Gastrocnemius medialis (tissue), 4 donors: ENCODE results near the gene EPB41L4B. TPM values are rescaled to one million over a fixed set of nuclear protein-coding genes. Genes with fewer than 3 reads are reported as not detected.

ENCODE experiments used
- ATAC-seq, 2 donors: fragments of 150-250 bp; one replicate each; pipeline ENCODE4 v1.9.1; 2016
- DNase-seq, 2 donors: peaks; one replicate each; pipeline ENCODE4 v3.0.0-alpha.2; 2019
- H3K27ac ChIP-seq, 4 donors: fragments of 200-600 bp; sonication (generic); 1 replicate in 1 of 4; 2 replicates in 3 of 4; pipeline ENCODE4 v1.5.1; 2016 to 2018; ENCODE audit warnings: mild to moderate bottlenecking in 2 of 4, moderate library complexity in 1 of 4
- H3K27me3 ChIP-seq, 3 donors: fragments of 200-600 bp; sonication (generic) in 2 of 3; 1 replicate in 1 of 3; 2 replicates in 2 of 3; pipeline versions ENCODE4 v1.5.1 to v1.6.0; 2016 to 2019; ENCODE audit warnings: mild to moderate bottlenecking in 1 of 3, moderate library complexity in 1 of 3
- H3K36me3 ChIP-seq, 2 donors: fragments of 200-600 bp; sonication (generic) in 1 of 2; one replicate each; pipeline ENCODE4 v1.5.1; 2017 to 2018
- H3K4me1 ChIP-seq, 2 donors: fragments of 200-600 bp; sonication (generic) in 1 of 2; one replicate each; pipeline ENCODE4 v1.5.1; 2016 to 2017; ENCODE audit warnings: mild to moderate bottlenecking in 2 of 2
- H3K4me3 ChIP-seq, 4 donors: fragments of 200-600 bp; sonication (generic) in 3 of 4; 1 replicate in 1 of 4; 2 replicates in 3 of 4; pipeline ENCODE4 v1.5.1; 2016 to 2019; ENCODE audit warnings: mild to moderate bottlenecking in 2 of 4
- H3K9me3 ChIP-seq, 3 donors: fragments of 200-600 bp; sonication (generic) in 2 of 3; 1 replicate in 1 of 3; 2 replicates in 2 of 3; pipeline ENCODE4 v1.5.1; 2016 to 2019
- POLR2A ChIP-seq, 2 donors: fragments of 450-650 bp; IDR thresholded peaks; one replicate each; pipeline ENCODE4 v1.6.1; 2017; ENCODE audit warnings: antibody characterized with exemption in 2 of 2, mild to moderate bottlenecking in 2 of 2, moderate library complexity in 2 of 2
- in situ Hi-C, 4 donors: fragments of 200-750 bp; cut with MboI; loops; one replicate each; pipeline versions ENCODE4 v1.15.0 to v1.8.0; 2017; ENCODE audit warnings: low sequenced_read_pairs in 4 of 4
- intact Hi-C: fragments of 100-400 bp; cut with DNase I; formaldehyde crosslinking; loops from one replicate; pipeline ENCODE4 v1.15.1; 2023; ENCODE audit warnings: low total_unique reads
- total RNA-seq, 4 donors: library from RNA; depleted of rRNA; stranded (reverse); fragments of >200 nt; gene quantifications; one replicate each; pipeline versions ENCODE4 v1.1.0 to v1.2.3, GENCODE V29; 2016
- TF ChIP-seq, protein P1 (sequence below), 5 experiments: fragments of 450-650 bp in 3 of 5; fragments of 200-600 bp in 2 of 5; sonication (generic) in 2 of 5; IDR thresholded peaks in 4 of 5; conservative IDR thresholded peaks in 1 of 5; 1 replicate in 4 of 5; 2 replicates in 1 of 5; pipeline ENCODE4 v1.5.1; 2016 to 2019; ENCODE audit warnings: antibody characterized with exemption in 5 of 5, mild to moderate bottlenecking in 3 of 5, moderate library complexity in 3 of 5

Gene EPB41L4B
- total RNA-seq, 4 donors from 2014 or later: 3.8 to 6.9 (median 6.1) TPM

- H3K27ac ChIP-seq: no peak overlapping the region
- no peaks in the 10 kb centered on the region for H3K27me3 ChIP-seq
- no peak for DNase-seq
- no peaks in the 10 kb centered on the region for H3K36me3 ChIP-seq
- no peaks in the 10 kb centered on the region for H3K9me3 ChIP-seq
- peaks cover 2 to 4% of the 10 kb centered on the region in 2 donors for H3K4me1 ChIP-seq
- no peak overlapping the region for H3K4me3 ChIP-seq
- in situ Hi-C loops (no loop called here), intact Hi-C loops (no loop called here)
- no peak for TF ChIP-seq POLR2A (IDR thresholded peaks at IDR 0.05)
- TF ChIP-seq, protein P1, sequence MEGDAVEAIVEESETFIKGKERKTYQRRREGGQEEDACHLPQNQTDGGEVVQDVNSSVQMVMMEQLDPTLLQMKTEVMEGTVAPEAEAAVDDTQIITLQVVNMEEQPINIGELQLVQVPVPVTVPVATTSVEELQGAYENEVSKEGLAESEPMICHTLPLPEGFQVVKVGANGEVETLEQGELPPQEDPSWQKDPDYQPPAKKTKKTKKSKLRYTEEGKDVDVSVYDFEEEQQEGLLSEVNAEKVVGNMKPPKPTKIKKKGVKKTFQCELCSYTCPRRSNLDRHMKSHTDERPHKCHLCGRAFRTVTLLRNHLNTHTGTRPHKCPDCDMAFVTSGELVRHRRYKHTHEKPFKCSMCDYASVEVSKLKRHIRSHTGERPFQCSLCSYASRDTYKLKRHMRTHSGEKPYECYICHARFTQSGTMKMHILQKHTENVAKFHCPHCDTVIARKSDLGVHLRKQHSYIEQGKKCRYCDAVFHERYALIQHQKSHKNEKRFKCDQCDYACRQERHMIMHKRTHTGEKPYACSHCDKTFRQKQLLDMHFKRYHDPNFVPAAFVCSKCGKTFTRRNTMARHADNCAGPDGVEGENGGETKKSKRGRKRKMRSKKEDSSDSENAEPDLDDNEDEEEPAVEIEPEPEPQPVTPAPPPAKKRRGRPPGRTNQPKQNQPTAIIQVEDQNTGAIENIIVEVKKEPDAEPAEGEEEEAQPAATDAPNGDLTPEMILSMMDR (IDR thresholded peaks at IDR 0.05 in 4 of 5, conservative IDR thresholded peaks at IDR 0.05 in 1 of 5): no peak
- ATAC-seq: no peak
Observed at GRCh38 chr9:109281518-109281917, 39.3 kb downstream of the EPB41L4B start.

- TF ChIP-seq POLR2A (IDR thresholded peaks at IDR 0.05): no peak
- TF ChIP-seq, protein P1 (IDR thresholded peaks at IDR 0.05 in 4 of 5, conservative IDR thresholded peaks at IDR 0.05 in 1 of 5): no peak
- no peaks in the 10 kb centered on the region for H3K36me3 ChIP-seq
- H3K27ac ChIP-seq: peak overlapping the region in 1 of 4 donors; percentile 11
- in situ Hi-C loops: no loop called here
- no peak for ATAC-seq
- DNase-seq: no peak
- intact Hi-C loops: no loop called here
- H3K4me3 ChIP-seq: no peak overlapping the region
- peaks cover 13 to 18% of the 10 kb centered on the region in 2 donors for H3K4me1 ChIP-seq
- no peaks in the 10 kb centered on the region for H3K9me3 ChIP-seq
- H3K27me3 ChIP-seq: no peaks in the 10 kb centered on the region
Observed at GRCh38 chr9:109278848-109279247, 42.0 kb downstream of the EPB41L4B start.

GRCh38 chr9:109278216-109278615 is 42.6 kb downstream of the EPB41L4B start:
- TF ChIP-seq, protein P1 (IDR thresholded peaks at IDR 0.05 in 4 of 5, conservative IDR thresholded peaks at IDR 0.05 in 1 of 5): no peak
- no peak for TF ChIP-seq POLR2A (IDR thresholded peaks at IDR 0.05)
- peaks cover 13 to 18% of the 10 kb centered on the region in 2 donors for H3K4me1 ChIP-seq
- no peaks in the 10 kb centered on the region for H3K27me3 ChIP-seq
- no peak overlapping the region for H3K4me3 ChIP-seq
- no peaks in the 10 kb centered on the region for H3K36me3 ChIP-seq
- H3K9me3 ChIP-seq: no peaks in the 10 kb centered on the region
- in situ Hi-C loops: no loop called here
- intact Hi-C loops: no loop called here
- ATAC-seq (no peak), DNase-seq (no peak)
- H3K27ac ChIP-seq: peak overlapping the region in 1 of 4 donors; percentile 11

DNA sequence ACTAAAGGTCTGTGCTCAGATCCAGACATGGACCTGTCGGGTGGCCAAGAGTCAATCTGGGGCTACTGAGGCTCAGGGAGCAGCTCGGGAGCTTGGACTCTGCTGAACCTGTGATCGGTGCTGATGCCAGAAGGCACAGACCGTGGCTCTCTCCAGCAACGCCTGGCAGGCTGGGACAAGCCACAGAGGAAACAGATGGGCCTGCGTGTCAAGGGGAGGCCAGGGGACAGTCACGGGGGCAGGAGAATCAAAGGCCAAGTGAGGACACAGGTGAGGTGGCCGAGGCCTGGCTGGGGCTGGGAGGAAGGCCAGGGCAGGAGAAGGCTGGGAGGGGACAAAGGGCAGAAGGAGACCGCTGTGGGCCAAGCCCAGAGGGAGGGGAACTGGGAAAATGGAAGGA is 43.4 kb downstream of the EPB41L4B start:
- peak in 1 of 2 donors; percentile 40 for DNase-seq
- H3K9me3 ChIP-seq: no peaks in the 10 kb centered on the region
- H3K4me1 ChIP-seq: peaks cover 13 to 18% of the 10 kb centered on the region in 2 donors
- no peaks in the 10 kb centered on the region for H3K36me3 ChIP-seq
- TF ChIP-seq, protein P1 (IDR thresholded peaks at IDR 0.05 in 4 of 5, conservative IDR thresholded peaks at IDR 0.05 in 1 of 5): no peak
- no peak for TF ChIP-seq POLR2A (IDR thresholded peaks at IDR 0.05)
- H3K27me3 ChIP-seq: no peaks in the 10 kb centered on the region
- intact Hi-C loops: no loop called here
- H3K27ac ChIP-seq: peak overlapping the region in 2 of 4 donors; percentile 26 to 48
- in situ Hi-C loops: no loop called here
- peak; percentile 43 to 48 for ATAC-seq
- no peak overlapping the region for H3K4me3 ChIP-seq
